B cell (primary cell): ENCODE measurements around the gene LYSMD2. TPM values are rescaled to one million over a fixed set of nuclear protein-coding genes. Genes with fewer than 3 reads are reported as not detected.

Experiments
- ATAC-seq: fragments of 200-7000 bp; cut with Tn5 transposase; one replicate; pipeline ENCODE4 v1.10.0; 2021; ENCODE audit warnings: low read depth, mild to moderate bottlenecking, moderate number of reproducible peaks, moderate library complexity
- CTCF ChIA-PET: fragments of 350-600 bp; sonication (Branson Sonifier 250); formaldehyde crosslinking; loops from one replicate; lab custom pipeline; 2021; ENCODE audit warnings: antibody characterized with exemption, inconsistent platforms; lab: Charles Lee
- POLR2A ChIA-PET: fragments of 350-600 bp; sonication (Branson Sonifier 250); formaldehyde crosslinking; loops from one replicate; lab custom pipeline; 2021; ENCODE audit warnings: antibody characterized with exemption; lab: Charles Lee
- DNase-seq: peaks from one replicate; pipeline ENCODE4 v3.0.0; 2013
- H2AFZ ChIP-seq: 2 replicates; pipeline ENCODE4 v1.6.1; 2012; ENCODE audit warnings: mild to moderate bottlenecking, low read depth, low read length; ENCODE audit not compliant: insufficient read depth, poor library complexity, severe bottlenecking
- H3K27ac ChIP-seq, 2 donors: 1 replicate in 1 of 2; 2 replicates in 1 of 2; pipeline ENCODE4 v1.5.1; 2012 to 2013; ENCODE audit warnings: low read length in 2 of 2, mild to moderate bottlenecking in 2 of 2, moderate library complexity in 1 of 2
- H3K27me3 ChIP-seq, 4 experiments: fragments of 200-600 bp in 1 of 4; sonication (generic) in 1 of 4; replicated peaks in 1 of 4; 1 replicate in 2 of 4; 2 replicates in 2 of 4; pipeline versions ENCODE4 v1.6.1 to v1.7.0; 2013 to 2016; ENCODE audit warnings: low read length in 3 of 4, mild to moderate bottlenecking in 2 of 4, mixed read lengths in 1 of 4, moderate library complexity in 1 of 4; ENCODE audit not compliant: insufficient read depth in 4 of 4, control insufficient read depth in 3 of 4; ENCODE audit errors: control extremely low read depth in 1 of 4
- H3K36me3 ChIP-seq, 2 experiments: replicated peaks in 1 of 2; 1 replicate in 1 of 2; 2 replicates in 1 of 2; pipeline versions ENCODE4 v1.6.1 to v1.7.1; 2013; ENCODE audit warnings: low read length in 1 of 2; ENCODE audit not compliant: insufficient read depth in 2 of 2, control insufficient read depth in 1 of 2; ENCODE audit errors: control extremely low read depth in 1 of 2, extremely low read depth in 1 of 2
- H3K4me1 ChIP-seq, 2 donors: fragments of 200-600 bp in 1 of 2; sonication (generic) in 1 of 2; 1 replicate in 1 of 2; 2 replicates in 1 of 2; pipeline versions ENCODE4 v1.5.1 to v1.6.1; 2013 to 2017; ENCODE audit warnings: low read length in 2 of 2; ENCODE audit not compliant: control insufficient read depth in 2 of 2, insufficient read depth in 2 of 2
- H3K4me2 ChIP-seq: replicated peaks from 2 replicates; pipeline ENCODE3; 2012; ENCODE audit warnings: mild to moderate bottlenecking, low read depth, low read length; ENCODE audit not compliant: poor library complexity, severe bottlenecking
- H3K4me3 ChIP-seq, 5 experiments: fragments of 200-600 bp in 1 of 5; sonication (generic) in 1 of 5; 1 replicate in 3 of 5; 2 replicates in 2 of 5; pipeline versions ENCODE4 v1.5.1 to v1.7.0; 2011 to 2016; ENCODE audit warnings: low read length in 4 of 5, mild to moderate bottlenecking in 4 of 5, low read depth in 2 of 5, control low read depth in 1 of 5, moderate library complexity in 1 of 5; ENCODE audit not compliant: insufficient read depth in 1 of 5; ENCODE audit errors: control extremely low read depth in 1 of 5, extremely low read depth in 1 of 5
- H3K79me2 ChIP-seq: fragments of 200-600 bp; sonication (generic); one replicate; pipeline ENCODE4 v1.6.0; 2016; ENCODE audit warnings: low read length; ENCODE audit not compliant: control insufficient read depth, insufficient read depth
- H3K9ac ChIP-seq: fragments of 200-600 bp; sonication (generic); 2 replicates; pipeline ENCODE4 v1.6.1; 2017; ENCODE audit warnings: mild to moderate bottlenecking, low read length, moderate library complexity
- H3K9me3 ChIP-seq, 3 donors: one replicate each; pipeline versions ENCODE4 v1.6.1 to v1.7.1; 2013; ENCODE audit warnings: low read length in 2 of 3; ENCODE audit not compliant: control insufficient read depth in 2 of 3, insufficient read depth in 1 of 3; ENCODE audit errors: control extremely low read depth in 1 of 3
- H4K20me1 ChIP-seq: 2 replicates; pipeline ENCODE4 v1.6.0; 2012; ENCODE audit warnings: mild to moderate bottlenecking, low read length; ENCODE audit not compliant: insufficient read depth, control insufficient read depth, poor library complexity, severe bottlenecking
- H3K27ac Mint-ChIP-seq: one replicate; pipeline ENCODE4 v1.8.0; 2021; ENCODE audit warnings: mixed read lengths
- H3K27me3 Mint-ChIP-seq: one replicate; pipeline ENCODE4 v1.8.0; 2021; ENCODE audit warnings: mixed read lengths
- H3K4me1 Mint-ChIP-seq: one replicate; pipeline ENCODE4 v1.8.0; 2021; ENCODE audit warnings: mixed read lengths
- H3K4me3 Mint-ChIP-seq: one replicate; pipeline ENCODE4 v1.8.0; 2021; ENCODE audit warnings: mixed read lengths
- H3K9me3 Mint-ChIP-seq: one replicate; pipeline ENCODE4 v1.8.0; 2022; ENCODE audit warnings: mixed read lengths; ENCODE audit not compliant: insufficient read depth
- EZH2 ChIP-seq: IDR thresholded peaks from 2 replicates; pipeline ENCODE4 v1.6.1; 2012; ENCODE audit warnings: borderline replicate concordance, low read depth, mild to moderate bottlenecking, moderate library complexity, low read length; ENCODE audit not compliant: insufficient read depth, poor library complexity, severe bottlenecking
- WGBS: methylation state at CpG from one replicate; pipeline ENCODE4 v1.1.5; 2013; ENCODE audit warnings: missing lambda C conversion rate; ENCODE audit not compliant: insufficient coverage; 5-methylcytosine and 5-hydroxymethylcytosine counted together
- intact Hi-C: fragments of 100-400 bp; cut with micrococcal nuclease; formaldehyde crosslinking; loops from one replicate; pipeline ENCODE4 v1.10.0; 2022
- polyA plus RNA-seq: library from polyadenylated mRNA; depleted of rRNA; stranded (reverse); fragments of >200 nt; gene quantifications from 2 replicates; pipeline ENCODE4 v1.2.3, GENCODE V29; 2012
- total RNA-seq, 2 donors: library from RNA; stranded (reverse); fragments of 120-200 nt in 1 of 2; gene quantifications; 1 replicate in 1 of 2; 2 replicates in 1 of 2; pipeline versions ENCODE4 v1.2.3 to v1.2.4, GENCODE V29; 2013 to 2022
- TF ChIP-seq, protein P1 (sequence below): fragments of 200-600 bp; IDR thresholded peaks from one replicate; pipeline ENCODE4 v1.8.0; 2022; ENCODE audit warnings: antibody characterized with exemption, mild to moderate bottlenecking

LYSMD2 gene
- total and polyA plus RNA-seq, 2 donors (not counting 1 experiment from before 2014, with no cell fraction given) = 31.0 to 48.2 TPM

- peaks cover 73% of the 10 kb centered on the region for H3K79me2 ChIP-seq
- no peak overlapping the region for H3K4me3 ChIP-seq
- CTCF ChIA-PET = interaction anchor here (0.7 to 4.3 kb wide), 5 partner anchors 14 to 107 kb away, joined by 3 to 35 read pairs (median 4); no protein-coding TSS in a partner anchor
- H3K4me2 ChIP-seq = no peak overlapping the region
- H3K36me3 ChIP-seq = no peaks in the 10 kb centered on the region
- POLR2A ChIA-PET = no interaction called here
- no peak overlapping the region for H3K27ac Mint-ChIP-seq
- 90% methylated on average over 2 of the region's 2 CpGs for WGBS
- H3K4me1 ChIP-seq = peaks cover 2 to 4% of the 10 kb centered on the region in 2 donors
- H3K9me3 Mint-ChIP-seq = no peaks in the 10 kb centered on the region
- no peak overlapping the region for H3K9ac ChIP-seq
- no peaks in the 10 kb centered on the region for H3K27me3 ChIP-seq
- intact Hi-C loops = no loop called here
- DNase-seq (no peak), ATAC-seq (no peak)
- H3K4me1 Mint-ChIP-seq = peaks cover 20% of the 10 kb centered on the region
- no peak for TF ChIP-seq EZH2
- H3K4me3 Mint-ChIP-seq = no peak overlapping the region
- no peaks in the 10 kb centered on the region for H3K27me3 Mint-ChIP-seq
- H3K27ac ChIP-seq = no peak overlapping the region
- H2AFZ ChIP-seq = no peak overlapping the region
- H3K9me3 ChIP-seq = peaks cover 0 to 4% (median 0%) of the 10 kb centered on the region in 3 donors
- H4K20me1 ChIP-seq = peaks cover 28% of the 10 kb centered on the region
Measured at GRCh38 chr15:51757450-51757849, 20.0 kb upstream of the LYSMD2 start.

GRCh38 chr15:51756482-51756881 lies 19.0 kb upstream of the LYSMD2 start:
- H3K27me3 ChIP-seq = no peaks in the 10 kb centered on the region
- H3K4me3 ChIP-seq = no peak overlapping the region
- H3K79me2 ChIP-seq = peaks cover 76% of the 10 kb centered on the region
- peaks cover 0 to 4% (median 0%) of the 10 kb centered on the region in 3 donors for H3K9me3 ChIP-seq
- ChIA-PET CTCF (interaction anchor here (1.7 to 4.3 kb wide), 3 partner anchors 19 to 106 kb away, joined by 4 to 35 read pairs (median 27); no protein-coding TSS in a partner anchor), POLR2A (no interaction called here)
- peaks cover 8% of the 10 kb centered on the region in 2 donors for H3K4me1 ChIP-seq
- Mint-ChIP-seq H3K9me3 (no peaks in the 10 kb centered on the region), H3K4me3 (no peak overlapping the region), H3K4me1 (peaks cover 24% of the 10 kb centered on the region), H3K27ac (no peak overlapping the region), H3K27me3 (no peaks in the 10 kb centered on the region)
- H4K20me1 ChIP-seq = peaks cover 28% of the 10 kb centered on the region
- intact Hi-C loops = no loop called here
- H3K4me2 ChIP-seq = no peak overlapping the region
- no CpG with 5 or more reads among the region's 4 CpGs for WGBS
- no peak overlapping the region for H3K27ac ChIP-seq
- H2AFZ ChIP-seq = no peak overlapping the region
- H3K9ac ChIP-seq = no peak overlapping the region
- no peak for DNase-seq
- no peak for ATAC-seq
- no peaks in the 10 kb centered on the region for H3K36me3 ChIP-seq
- TF ChIP-seq, protein P1, sequence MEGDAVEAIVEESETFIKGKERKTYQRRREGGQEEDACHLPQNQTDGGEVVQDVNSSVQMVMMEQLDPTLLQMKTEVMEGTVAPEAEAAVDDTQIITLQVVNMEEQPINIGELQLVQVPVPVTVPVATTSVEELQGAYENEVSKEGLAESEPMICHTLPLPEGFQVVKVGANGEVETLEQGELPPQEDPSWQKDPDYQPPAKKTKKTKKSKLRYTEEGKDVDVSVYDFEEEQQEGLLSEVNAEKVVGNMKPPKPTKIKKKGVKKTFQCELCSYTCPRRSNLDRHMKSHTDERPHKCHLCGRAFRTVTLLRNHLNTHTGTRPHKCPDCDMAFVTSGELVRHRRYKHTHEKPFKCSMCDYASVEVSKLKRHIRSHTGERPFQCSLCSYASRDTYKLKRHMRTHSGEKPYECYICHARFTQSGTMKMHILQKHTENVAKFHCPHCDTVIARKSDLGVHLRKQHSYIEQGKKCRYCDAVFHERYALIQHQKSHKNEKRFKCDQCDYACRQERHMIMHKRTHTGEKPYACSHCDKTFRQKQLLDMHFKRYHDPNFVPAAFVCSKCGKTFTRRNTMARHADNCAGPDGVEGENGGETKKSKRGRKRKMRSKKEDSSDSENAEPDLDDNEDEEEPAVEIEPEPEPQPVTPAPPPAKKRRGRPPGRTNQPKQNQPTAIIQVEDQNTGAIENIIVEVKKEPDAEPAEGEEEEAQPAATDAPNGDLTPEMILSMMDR = no peak
- TF ChIP-seq EZH2 = no peak
